GM19328 (cell line): ENCODE data around the gene WHRN.

Experiments
- ATAC-seq: cut with Tn5 transposase; IDR thresholded peaks from one replicate; pipeline ENCODE4 v1.9.1; 2021; ENCODE audit warnings: mild to moderate bottlenecking, moderate library complexity; ENCODE audit not compliant: unreplicated experiment

The WHRN gene

DNA sequence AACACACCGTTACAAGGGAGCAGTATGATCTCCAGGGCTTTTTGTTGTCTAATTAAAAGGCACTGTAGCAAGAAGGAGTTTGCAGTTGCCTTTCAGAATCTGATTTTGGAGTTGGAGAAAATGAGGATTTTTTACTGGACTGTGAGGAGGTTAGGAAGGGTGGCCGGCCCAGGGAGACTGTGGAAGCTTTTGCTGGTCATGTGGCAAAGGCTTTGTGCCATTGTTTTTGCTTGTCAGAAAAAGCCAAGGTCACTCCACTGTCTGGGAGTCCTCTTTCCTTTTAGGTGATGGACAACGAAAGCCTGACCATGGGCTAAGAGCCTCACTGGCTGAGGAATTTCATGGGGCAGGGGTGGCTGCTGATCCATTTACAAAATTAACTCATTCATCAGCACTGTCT is 10.3 kb upstream of the WHRN start:
- no peak for ATAC-seq

DNA sequence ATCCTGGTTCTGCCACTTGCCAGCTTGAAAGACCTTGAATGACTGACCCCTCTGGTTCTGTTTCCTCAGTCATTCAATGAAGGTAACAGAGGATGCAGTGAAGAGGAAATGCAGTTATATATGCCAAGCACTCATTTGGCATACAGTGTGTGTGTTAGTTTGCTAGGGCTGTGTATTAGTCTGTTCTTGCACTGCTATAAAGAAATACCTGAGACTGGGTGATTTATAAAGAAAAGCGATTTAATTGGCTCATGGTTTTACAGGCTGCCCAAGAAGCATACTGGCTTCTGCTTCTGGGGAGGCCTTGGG is 8.6 kb upstream of the WHRN start:
- ATAC-seq = no peak

DNA sequence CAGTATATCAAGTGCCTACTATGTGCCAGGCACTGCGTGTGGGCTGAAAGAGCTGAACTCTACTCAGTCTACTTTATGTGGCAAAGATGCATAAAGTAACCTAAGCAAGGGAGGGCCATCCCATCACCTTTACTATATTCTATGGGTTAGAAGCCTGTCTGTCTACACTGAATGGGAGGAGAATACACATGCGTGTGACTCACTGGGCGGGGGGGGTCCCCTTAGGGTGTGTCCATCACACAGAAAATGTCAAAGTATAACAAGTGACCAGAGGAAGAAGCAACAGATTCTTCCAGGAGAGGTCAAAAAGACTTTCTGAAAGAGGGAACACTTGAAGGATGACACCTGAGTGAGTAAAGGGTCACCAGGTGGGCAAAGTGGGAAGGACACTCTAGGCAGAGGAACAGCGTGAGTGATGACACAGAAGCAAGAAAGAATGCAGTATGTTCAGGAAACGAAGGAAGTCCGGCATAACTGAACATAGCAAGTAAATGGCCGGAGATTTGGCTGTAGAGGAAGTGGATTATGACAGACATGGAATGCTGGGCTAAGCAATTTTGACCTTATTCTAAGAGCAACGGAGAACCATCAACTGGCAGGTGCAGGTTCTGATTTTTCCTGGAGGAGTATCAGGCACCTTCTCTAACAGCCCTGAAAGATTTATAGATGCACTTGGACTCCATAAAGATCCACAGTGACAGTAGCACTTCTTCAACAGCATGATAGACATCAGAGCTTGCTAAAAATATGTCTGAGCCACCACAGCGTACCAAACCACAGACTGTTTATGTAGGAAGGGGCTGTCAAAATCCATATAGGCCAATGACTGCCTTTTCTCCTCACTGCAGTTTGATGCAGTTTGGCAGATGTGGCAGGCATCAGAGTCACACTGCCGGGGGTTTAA is 8.0 kb upstream of the WHRN start:
- ATAC-seq = no peak

DNA sequence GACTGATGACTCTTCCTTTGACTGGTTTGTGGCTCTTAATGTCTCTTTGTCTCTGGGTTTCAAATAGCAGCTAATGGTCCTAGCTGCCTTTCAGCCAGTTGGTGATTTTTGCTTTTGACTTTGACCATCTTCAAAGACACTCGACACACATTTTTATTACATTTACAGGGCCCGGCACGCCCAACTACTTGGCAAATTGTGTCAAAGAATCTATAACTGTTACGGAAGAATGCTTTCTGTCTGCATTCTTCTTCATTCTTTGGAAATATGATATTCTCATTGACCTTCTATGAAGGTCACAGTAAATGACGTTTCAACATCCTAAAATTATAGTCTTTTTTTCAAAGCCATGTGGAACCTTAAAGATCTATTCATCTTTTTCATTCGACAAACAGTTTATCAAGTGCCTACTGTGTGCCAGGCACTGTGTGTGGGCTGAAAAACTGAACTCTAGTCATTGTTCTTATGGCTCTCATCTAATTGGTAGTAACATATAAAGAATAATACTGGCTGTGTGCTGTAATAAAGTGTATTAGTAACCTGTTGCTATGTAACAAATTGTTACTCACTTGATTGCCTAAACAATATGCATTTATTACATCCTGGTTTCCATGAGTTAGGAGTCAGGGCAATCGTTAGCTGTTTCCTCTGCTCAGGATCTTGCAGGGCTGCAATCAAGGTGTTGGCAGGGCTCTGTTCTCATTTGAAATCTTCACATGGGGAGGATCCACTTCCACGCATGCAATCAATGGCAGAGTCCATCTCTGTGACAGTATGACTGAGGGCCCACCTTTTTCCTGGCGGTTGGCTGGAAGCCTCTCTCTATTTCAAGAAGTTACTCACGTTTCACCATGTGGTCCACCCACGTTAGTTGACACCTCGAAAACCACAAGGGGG is 7.0 kb upstream of the WHRN start:
- no peak for ATAC-seq

DNA sequence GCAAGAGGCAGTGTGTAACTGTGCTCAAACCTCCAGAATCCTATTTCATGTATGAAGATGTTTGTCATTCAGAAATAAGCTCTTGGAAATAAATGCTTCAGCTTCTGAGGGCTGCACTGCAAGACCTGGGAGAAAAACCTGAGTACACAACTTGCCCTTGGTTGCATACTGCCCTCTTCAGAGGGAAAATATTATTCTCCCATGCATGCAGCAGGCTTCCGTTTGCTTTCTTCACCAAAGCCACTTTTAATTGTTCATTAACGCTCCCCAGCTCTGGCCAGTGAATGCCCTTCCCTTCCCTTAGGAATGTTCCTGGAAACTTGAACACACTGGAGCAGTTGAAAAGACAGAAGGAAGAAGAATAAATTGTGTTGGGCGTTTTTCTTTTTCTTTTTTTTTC is 2.5 kb upstream of the WHRN start:
- ATAC-seq = no peak

DNA sequence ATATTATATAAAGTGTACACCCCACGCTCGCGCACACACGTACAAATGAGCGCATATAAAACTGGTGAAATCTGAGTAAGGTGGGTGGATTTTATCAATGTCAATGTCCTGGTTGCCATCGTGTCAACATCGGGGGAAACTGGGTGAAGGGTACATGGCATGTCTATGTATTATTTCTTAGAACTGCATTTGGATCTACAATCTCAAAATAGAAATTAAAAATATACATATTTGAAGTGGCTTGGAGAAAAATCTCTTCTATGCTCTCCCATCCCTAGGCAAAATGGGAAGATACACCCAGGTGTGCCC is 763 bp upstream of the WHRN start:
- ATAC-seq = no peak

DNA sequence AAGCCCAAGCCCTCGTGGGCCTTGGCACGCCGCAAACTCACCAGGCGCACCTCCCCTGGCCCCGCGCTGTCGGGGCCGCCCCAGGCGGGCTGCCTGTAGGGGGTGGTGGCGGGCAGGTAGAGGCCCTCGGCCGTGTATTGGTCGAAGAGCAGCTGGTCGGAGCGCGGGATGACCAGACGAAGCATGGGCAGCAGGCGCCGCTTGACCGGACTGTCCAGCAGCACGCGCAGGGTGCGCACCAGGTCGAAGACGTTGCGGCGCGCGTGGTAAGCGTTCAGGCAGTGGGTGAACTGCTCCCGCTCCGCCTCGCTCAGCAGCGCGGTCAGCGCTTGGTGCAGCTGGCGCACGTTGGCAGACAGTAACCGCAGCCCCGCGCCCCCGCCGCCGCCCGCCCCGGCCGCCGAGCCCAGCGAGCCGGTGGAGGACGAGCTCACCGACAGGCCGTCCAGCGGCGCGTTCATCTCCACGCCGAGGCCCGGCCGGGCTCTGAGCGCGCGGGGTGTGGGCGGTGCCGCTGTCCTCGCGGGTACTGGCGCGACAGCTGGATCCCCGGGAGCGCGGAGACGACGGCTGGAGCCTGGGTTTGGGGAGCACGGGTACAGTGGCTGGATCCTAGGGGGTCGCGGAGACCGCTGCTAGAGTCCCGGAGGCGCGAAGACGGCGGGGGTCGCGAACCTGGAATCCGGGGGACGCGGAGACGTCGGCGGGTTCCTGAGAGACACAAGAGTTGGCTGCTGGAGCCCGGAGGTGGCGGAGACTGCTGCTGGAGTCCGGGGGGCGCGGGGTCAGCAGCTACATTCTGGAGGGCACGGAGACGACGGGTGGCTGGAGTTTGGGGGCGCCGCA is 709 bp downstream of the WHRN start:
- no peak for ATAC-seq

DNA sequence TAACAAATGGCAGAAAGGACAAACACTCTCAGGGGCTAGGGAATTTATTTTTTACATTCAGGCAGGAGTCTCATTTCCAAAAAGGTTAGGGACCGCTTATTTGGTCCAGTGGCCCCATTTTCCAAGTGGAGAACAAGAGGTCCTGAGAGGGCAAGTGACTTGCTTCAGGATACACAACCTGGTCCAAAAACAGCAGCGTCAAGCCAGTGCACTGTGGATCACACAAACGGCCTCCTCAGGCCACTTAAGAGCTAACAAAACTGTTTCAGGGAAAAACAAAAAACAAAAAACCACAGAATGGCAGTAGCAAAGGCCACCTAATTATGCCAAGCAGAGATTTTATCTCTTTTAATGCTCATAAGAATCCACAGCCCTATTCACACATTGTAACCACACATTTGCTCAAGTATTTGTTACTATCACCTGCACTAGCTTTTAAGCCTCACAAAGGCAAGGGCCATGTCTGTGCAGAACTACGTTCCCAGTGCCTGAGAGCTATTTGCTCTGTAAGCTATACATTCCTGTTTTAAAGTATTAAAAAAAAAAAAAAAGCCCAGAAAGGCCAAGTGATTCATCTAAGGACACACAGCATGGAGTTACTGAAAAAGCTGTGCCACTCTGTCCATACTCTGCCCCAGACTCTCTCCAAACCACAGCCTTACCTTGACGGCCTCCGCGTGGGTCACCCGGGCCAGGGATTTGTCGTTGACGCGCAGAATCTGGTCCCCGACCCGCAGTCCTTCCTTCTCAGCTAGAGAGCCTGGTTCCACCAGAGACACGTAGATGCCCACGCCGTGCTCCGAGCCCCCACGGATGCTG is 1.5 kb downstream of the WHRN start:
- no peak for ATAC-seq

DNA sequence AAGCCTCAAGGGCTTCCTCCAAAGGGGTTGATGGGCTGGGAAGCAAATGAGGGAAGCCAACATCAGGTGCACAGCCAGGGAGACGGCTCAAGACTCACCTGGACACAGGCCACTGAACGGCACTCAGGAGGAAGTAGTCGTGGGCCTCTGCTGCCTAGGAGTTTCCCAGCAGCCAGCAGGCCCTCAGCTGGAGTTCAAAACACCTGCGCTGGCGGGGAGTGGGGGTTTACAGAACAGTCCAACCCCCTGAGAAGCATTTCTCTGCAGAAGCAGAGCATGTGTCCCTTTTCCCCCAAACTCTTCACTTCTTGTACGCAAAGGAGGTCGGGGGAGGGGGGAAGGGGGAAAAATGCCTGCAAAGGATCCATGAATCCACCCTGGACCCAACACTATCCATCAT is 2.3 kb downstream of the WHRN start:
- ATAC-seq = no peak

DNA sequence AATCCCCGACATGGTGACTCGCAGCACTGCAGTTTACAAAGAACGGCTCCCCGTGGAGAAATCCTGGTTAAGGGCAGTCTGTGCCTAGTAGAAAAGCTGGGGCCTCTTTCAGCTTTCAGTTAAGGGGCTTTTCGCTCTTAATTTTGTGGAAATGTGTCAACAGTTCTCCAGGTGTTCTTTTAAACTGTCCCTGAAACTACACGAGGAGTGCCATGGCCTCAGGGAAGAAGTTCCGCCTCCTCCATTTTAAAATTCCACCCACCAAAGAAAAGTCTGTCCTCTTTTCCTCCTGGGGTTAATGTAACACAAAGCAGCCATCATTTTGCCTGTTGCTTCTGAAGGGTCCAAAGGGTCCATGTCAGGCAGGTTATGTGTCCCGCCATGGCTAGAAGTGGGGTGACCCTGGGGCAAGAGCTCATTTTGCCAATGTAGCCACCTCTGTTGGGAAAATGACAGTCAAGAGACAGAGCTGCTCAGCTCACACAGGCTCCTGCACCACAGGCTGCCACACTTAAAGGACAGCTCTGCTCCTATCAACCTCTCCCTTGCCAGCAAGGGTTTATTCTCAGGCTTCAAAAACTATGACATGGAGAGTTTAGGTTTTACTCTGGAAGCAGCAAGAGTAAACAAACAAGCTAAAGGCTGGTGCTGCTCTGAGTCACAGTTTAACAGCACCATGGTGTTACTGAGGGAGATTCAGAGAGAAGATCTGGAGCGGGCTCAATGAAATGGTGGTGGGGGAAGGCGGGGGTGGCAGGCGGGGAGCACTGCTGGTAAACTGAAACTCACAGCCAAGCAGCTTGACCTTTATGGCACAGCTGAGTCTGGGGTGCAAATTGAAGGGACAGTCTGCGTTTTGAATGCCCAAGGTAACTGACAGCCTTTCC is 3.2 kb downstream of the WHRN start:
- ATAC-seq = no peak

DNA sequence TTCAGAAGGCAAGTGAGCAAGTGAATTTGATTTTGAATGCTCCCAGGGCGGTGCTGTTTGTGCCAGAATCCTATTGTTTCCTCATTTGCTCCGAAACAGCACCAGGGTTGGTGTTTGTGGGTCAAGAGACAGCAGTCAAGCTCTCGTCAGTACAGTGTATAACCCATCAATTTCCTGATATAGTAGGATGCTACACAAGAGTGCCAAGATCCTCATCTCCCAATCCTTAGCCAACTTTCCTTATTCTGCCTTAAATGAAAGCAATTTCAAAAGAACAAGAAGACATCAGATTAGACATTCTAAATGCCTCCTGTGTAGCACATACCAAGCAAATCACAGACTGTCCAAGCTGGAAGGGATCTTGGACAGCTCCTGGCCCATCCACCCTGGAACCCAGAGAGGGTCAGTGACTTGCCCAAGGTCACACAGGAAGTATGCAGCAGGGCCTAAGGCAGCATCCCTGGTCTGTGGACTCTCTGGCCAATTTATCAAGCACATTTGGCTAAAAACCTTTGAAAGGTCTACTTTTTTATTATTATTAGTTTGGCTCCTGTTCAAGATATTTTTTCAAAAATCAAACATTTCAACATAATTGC is 4.5 kb downstream of the WHRN start:
- no peak for ATAC-seq

DNA sequence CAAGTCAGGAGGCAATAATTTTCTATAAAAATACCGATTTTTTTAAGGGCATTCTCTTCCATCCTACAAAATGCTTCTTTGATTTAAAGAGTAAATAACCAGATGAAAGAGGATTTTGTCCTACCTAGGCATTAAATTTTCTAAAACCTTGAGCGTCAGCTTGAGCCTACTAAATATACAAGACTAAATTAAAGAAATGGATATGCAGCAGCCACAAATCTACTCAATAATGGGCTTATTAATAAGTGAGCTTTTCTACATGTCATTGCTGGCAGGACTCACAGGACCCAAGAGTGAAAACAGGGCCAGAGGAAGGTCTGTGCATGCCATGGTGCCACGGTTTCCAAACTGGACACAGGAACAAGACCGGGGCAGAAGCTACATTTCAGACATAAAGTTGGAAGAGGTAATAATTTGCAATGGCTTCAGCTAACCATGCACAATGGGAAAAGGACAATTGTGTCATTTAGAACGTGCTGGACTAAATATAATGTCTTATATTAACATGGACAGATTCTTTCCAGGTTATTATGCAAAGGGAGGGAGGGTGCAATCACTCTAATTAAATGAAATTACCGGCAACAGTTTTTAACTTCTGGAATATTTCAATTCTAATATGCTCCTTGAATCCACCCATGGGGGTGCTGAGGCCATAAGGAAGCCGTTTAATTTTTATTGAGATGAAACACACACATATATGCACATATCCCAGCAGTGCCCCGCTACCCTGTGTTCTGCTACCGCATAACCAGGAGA is 5.2 kb downstream of the WHRN start:
- no peak for ATAC-seq

DNA sequence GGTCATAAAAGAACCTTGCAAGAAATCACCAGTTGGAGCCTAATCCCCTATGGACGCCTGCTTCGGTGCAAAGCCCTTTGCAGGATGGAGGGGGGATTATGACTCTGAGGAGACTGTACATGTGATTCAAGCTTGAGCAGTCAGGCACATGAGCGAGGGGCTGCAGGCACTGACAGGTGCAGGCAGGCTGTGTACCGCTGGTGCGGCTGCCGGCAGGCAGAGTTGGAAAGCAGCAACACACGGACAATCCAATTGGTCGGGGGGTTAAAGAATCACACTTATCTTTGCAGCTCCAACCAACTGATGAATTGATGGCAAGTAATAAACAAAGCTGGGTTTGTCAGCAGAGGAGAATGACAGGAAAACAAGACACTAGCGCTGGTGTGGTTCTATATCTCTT is 5.7 kb downstream of the WHRN start:
- ATAC-seq = no peak

DNA sequence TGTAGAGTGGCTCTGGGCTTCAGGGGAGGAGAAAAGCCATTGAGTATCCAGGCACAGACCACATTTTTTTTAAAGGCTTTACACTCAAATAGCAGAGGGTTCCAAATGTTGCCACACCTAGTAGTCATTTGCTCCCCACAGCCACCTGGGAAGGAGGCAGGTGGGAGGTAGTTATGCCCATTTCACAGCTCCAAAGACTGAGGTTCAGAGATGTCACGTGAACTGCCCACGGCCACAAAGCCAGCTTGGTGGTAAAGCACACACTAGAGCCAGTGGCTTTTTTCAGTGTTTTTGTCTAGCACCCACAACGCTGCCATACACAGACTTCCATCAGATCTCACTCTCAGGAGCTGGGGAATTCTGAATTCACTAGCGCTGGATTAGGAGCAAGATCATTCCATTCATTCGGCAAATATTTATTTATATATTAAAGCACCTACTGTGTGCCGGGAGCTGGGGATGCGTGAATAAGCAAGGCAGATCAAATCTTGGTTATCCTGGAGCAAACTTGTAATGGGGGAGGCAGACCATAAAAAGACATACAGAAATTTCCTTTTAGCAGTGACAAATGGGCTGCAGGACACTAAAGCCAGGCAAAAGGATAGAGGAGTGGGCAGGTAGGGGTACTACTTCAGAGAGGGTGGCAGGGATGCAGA is 7.4 kb downstream of the WHRN start:
- no peak for ATAC-seq

DNA sequence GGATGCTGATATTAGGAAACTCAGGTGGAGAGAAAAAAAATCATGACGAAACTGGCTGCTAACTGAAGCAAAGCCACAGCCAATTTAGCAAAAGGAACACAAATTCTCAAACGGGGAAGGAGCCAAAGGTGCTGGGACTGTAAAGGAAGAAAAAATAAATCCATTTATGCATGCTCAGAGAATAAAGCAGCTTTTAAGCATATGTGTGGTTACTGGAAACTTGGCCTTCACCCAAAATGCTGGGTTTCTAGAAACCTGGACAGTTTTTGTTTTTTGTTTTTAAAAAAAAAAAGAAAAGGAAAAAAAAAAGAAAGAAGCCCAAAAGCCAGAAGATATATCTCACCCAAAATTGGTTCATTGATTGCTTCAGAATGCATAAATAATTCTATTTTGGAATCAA is 8.0 kb downstream of the WHRN start:
- no peak for ATAC-seq

DNA sequence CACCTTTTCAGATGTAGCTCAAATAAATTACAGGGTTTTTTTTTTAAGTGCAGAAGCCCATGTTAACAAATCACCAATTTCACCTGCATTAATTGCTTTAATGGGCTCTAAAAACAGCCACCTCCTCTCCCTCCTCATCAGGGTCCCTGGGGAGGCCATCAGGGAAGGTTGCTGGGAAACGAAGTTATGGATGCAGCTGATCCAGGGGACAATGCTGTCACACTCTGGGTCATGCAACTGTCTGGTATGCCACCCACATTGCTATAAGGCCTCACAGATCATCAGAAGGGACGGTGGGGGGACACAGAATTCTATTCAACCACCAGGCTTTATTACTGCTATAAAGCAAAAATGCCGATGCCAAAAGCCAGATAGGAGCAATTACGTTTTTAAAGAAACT is 9.3 kb downstream of the WHRN start:
- ATAC-seq = no peak

DNA sequence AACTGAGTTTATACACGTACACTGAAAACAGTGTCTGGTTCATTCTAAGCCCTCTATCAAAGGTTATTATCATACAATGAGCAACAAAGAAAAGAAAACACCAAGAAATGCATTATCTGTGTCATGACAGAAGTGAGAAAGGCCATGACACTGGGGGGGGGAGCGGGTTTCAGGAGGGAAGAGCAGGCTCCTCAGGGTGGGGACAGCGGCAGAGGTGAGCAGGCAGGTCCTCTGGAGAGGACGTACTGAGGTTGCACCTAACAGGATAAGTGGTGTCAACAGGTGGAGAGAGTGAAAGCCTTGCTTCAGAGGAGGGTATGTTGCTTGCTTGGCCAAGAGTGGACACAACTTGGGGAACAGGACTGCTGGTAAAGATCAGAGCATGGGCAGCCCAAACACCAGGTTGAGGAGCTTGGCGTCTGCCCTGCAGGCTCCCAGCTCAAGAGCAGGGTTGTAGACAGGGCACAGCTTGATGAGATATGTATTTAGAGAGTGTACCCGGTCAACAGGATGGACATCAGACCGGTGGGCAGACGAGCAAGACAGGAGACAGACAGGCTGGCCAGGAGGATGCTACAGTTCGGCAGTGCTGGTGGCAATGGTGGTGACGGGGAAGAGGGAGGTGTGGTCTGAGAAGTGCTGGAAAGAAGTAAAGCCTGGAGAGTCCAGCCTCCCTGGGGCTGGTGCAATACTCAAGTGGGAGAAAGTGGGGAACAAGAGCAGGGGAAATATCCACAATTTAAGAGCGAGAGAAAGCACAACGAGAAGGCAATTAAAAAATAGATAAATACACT is 10.3 kb downstream of the WHRN start:
- ATAC-seq = no peak
